B cell (primary cell): ENCODE measurements around the gene CNOT4. TPM values are rescaled to one million over a fixed set of nuclear protein-coding genes. Genes with fewer than 3 reads are reported as not detected.

Experiments used
- ATAC-seq: fragments of 200-7000 bp; cut with Tn5 transposase; one replicate; pipeline ENCODE4 v1.10.0; 2021; ENCODE audit warnings: low read depth, mild to moderate bottlenecking, moderate number of reproducible peaks, moderate library complexity
- CTCF ChIA-PET: fragments of 350-600 bp; sonication (Branson Sonifier 250); formaldehyde crosslinking; loops from one replicate; lab custom pipeline; 2021; ENCODE audit warnings: antibody characterized with exemption, inconsistent platforms; lab: Charles Lee
- POLR2A ChIA-PET: fragments of 350-600 bp; sonication (Branson Sonifier 250); formaldehyde crosslinking; loops from one replicate; lab custom pipeline; 2021; ENCODE audit warnings: antibody characterized with exemption; lab: Charles Lee
- DNase-seq: peaks from one replicate; pipeline ENCODE4 v3.0.0; 2013
- H2AFZ ChIP-seq: 2 replicates; pipeline ENCODE4 v1.6.1; 2012; ENCODE audit warnings: mild to moderate bottlenecking, low read depth, low read length; ENCODE audit not compliant: insufficient read depth, poor library complexity, severe bottlenecking
- H3K27ac ChIP-seq, 2 donors: 1 replicate in 1 of 2; 2 replicates in 1 of 2; pipeline ENCODE4 v1.5.1; 2012 to 2013; ENCODE audit warnings: low read length in 2 of 2, mild to moderate bottlenecking in 2 of 2, moderate library complexity in 1 of 2
- H3K27me3 ChIP-seq, 4 experiments: fragments of 200-600 bp in 1 of 4; sonication (generic) in 1 of 4; replicated peaks in 1 of 4; 1 replicate in 2 of 4; 2 replicates in 2 of 4; pipeline versions ENCODE4 v1.6.1 to v1.7.0; 2013 to 2016; ENCODE audit warnings: low read length in 3 of 4, mild to moderate bottlenecking in 2 of 4, mixed read lengths in 1 of 4, moderate library complexity in 1 of 4; ENCODE audit not compliant: insufficient read depth in 4 of 4, control insufficient read depth in 3 of 4; ENCODE audit errors: control extremely low read depth in 1 of 4
- H3K36me3 ChIP-seq, 2 experiments: replicated peaks in 1 of 2; 1 replicate in 1 of 2; 2 replicates in 1 of 2; pipeline versions ENCODE4 v1.6.1 to v1.7.1; 2013; ENCODE audit warnings: low read length in 1 of 2; ENCODE audit not compliant: insufficient read depth in 2 of 2, control insufficient read depth in 1 of 2; ENCODE audit errors: control extremely low read depth in 1 of 2, extremely low read depth in 1 of 2
- H3K4me1 ChIP-seq, 2 donors: fragments of 200-600 bp in 1 of 2; sonication (generic) in 1 of 2; 1 replicate in 1 of 2; 2 replicates in 1 of 2; pipeline versions ENCODE4 v1.5.1 to v1.6.1; 2013 to 2017; ENCODE audit warnings: low read length in 2 of 2; ENCODE audit not compliant: control insufficient read depth in 2 of 2, insufficient read depth in 2 of 2
- H3K4me2 ChIP-seq: replicated peaks from 2 replicates; pipeline ENCODE3; 2012; ENCODE audit warnings: mild to moderate bottlenecking, low read depth, low read length; ENCODE audit not compliant: poor library complexity, severe bottlenecking
- H3K4me3 ChIP-seq, 5 experiments: fragments of 200-600 bp in 1 of 5; sonication (generic) in 1 of 5; 1 replicate in 3 of 5; 2 replicates in 2 of 5; pipeline versions ENCODE4 v1.5.1 to v1.7.0; 2011 to 2016; ENCODE audit warnings: low read length in 4 of 5, mild to moderate bottlenecking in 4 of 5, low read depth in 2 of 5, control low read depth in 1 of 5, moderate library complexity in 1 of 5; ENCODE audit not compliant: insufficient read depth in 1 of 5; ENCODE audit errors: control extremely low read depth in 1 of 5, extremely low read depth in 1 of 5
- H3K79me2 ChIP-seq: fragments of 200-600 bp; sonication (generic); one replicate; pipeline ENCODE4 v1.6.0; 2016; ENCODE audit warnings: low read length; ENCODE audit not compliant: control insufficient read depth, insufficient read depth
- H3K9ac ChIP-seq: fragments of 200-600 bp; sonication (generic); 2 replicates; pipeline ENCODE4 v1.6.1; 2017; ENCODE audit warnings: mild to moderate bottlenecking, low read length, moderate library complexity
- H3K9me3 ChIP-seq, 3 donors: one replicate each; pipeline versions ENCODE4 v1.6.1 to v1.7.1; 2013; ENCODE audit warnings: low read length in 2 of 3; ENCODE audit not compliant: control insufficient read depth in 2 of 3, insufficient read depth in 1 of 3; ENCODE audit errors: control extremely low read depth in 1 of 3
- H4K20me1 ChIP-seq: 2 replicates; pipeline ENCODE4 v1.6.0; 2012; ENCODE audit warnings: mild to moderate bottlenecking, low read length; ENCODE audit not compliant: insufficient read depth, control insufficient read depth, poor library complexity, severe bottlenecking
- H3K27ac Mint-ChIP-seq: one replicate; pipeline ENCODE4 v1.8.0; 2021; ENCODE audit warnings: mixed read lengths
- H3K27me3 Mint-ChIP-seq: one replicate; pipeline ENCODE4 v1.8.0; 2021; ENCODE audit warnings: mixed read lengths
- H3K4me1 Mint-ChIP-seq: one replicate; pipeline ENCODE4 v1.8.0; 2021; ENCODE audit warnings: mixed read lengths
- H3K4me3 Mint-ChIP-seq: one replicate; pipeline ENCODE4 v1.8.0; 2021; ENCODE audit warnings: mixed read lengths
- H3K9me3 Mint-ChIP-seq: one replicate; pipeline ENCODE4 v1.8.0; 2022; ENCODE audit warnings: mixed read lengths; ENCODE audit not compliant: insufficient read depth
- CTCF ChIP-seq: fragments of 200-600 bp; IDR thresholded peaks from one replicate; pipeline ENCODE4 v1.8.0; 2022; ENCODE audit warnings: antibody characterized with exemption, mild to moderate bottlenecking
- EZH2 ChIP-seq: IDR thresholded peaks from 2 replicates; pipeline ENCODE4 v1.6.1; 2012; ENCODE audit warnings: borderline replicate concordance, low read depth, mild to moderate bottlenecking, moderate library complexity, low read length; ENCODE audit not compliant: insufficient read depth, poor library complexity, severe bottlenecking
- WGBS: methylation state at CpG from one replicate; pipeline ENCODE4 v1.1.5; 2013; ENCODE audit warnings: missing lambda C conversion rate; ENCODE audit not compliant: insufficient coverage; 5-methylcytosine and 5-hydroxymethylcytosine counted together
- intact Hi-C: fragments of 100-400 bp; cut with micrococcal nuclease; formaldehyde crosslinking; loops from one replicate; pipeline ENCODE4 v1.10.0; 2022
- polyA plus RNA-seq: library from polyadenylated mRNA; depleted of rRNA; stranded (reverse); fragments of >200 nt; gene quantifications from 2 replicates; pipeline ENCODE4 v1.2.3, GENCODE V29; 2012
- total RNA-seq, 2 donors: library from RNA; stranded (reverse); fragments of 120-200 nt in 1 of 2; gene quantifications; 1 replicate in 1 of 2; 2 replicates in 1 of 2; pipeline versions ENCODE4 v1.2.3 to v1.2.4, GENCODE V29; 2013 to 2022

CNOT4 gene
- total and polyA plus RNA-seq, 2 donors (not counting 1 experiment from before 2014, with no cell fraction given) = 9.8 to 52.1 TPM

DNA sequence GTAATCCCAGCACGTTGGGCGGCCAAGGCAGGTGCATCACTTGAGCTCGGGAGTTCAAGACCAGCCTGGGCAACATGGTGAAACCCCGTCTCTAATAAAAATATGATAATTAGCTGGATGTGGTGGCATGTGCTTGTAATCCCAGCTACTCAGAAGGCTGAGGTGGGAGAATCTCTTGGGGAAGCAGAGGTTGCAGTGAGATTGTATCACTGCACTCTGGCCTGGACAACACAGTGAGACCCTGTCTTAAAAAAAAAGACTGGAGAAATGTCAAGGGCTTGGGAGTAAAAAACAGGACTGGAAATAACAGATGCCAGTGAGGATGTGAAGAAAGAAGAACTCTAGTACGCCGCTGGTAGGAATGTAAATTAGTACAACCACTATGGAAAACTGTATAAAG, 31.1 kb upstream of the CNOT4 start:
- WGBS = 96% methylated on average over 4 of the region's 6 CpGs
- intact Hi-C loops = no loop called here
- no peak overlapping the region for H3K27ac ChIP-seq

GRCh38 chr7:135539629-135540028, 29.7 kb upstream of the CNOT4 start:
- Histone ChIP-seq H3K4me2 (no peak overlapping the region), H2AFZ (no peak overlapping the region), H3K27me3 (no peaks in the 10 kb centered on the region), H3K9ac (no peak overlapping the region), H4K20me1 (no peaks in the 10 kb centered on the region), H3K9me3 (no peaks in the 10 kb centered on the region), H3K4me1 (no peaks in the 10 kb centered on the region), H3K4me3 (no peak overlapping the region), H3K79me2 (no peaks in the 10 kb centered on the region), H3K27ac (no peak overlapping the region), H3K36me3 (no peaks in the 10 kb centered on the region)
- ChIA-PET CTCF (no interaction called here), POLR2A (no interaction called here)
- TF ChIP-seq CTCF = no peak
- TF ChIP-seq EZH2 = no peak
- H3K27me3 Mint-ChIP-seq = peaks cover 5% of the 10 kb centered on the region
- H3K4me1 Mint-ChIP-seq = no peaks in the 10 kb centered on the region
- no peak overlapping the region for H3K4me3 Mint-ChIP-seq
- ATAC-seq = no peak
- intact Hi-C loops = no loop called here
- H3K9me3 Mint-ChIP-seq = no peaks in the 10 kb centered on the region
- no CpG with 5 or more reads among the region's 2 CpGs for WGBS
- no peak overlapping the region for H3K27ac Mint-ChIP-seq
- no peak for DNase-seq

More for the DNA sequence above, 31.1 kb upstream of the CNOT4 start:
- ChIA-PET POLR2A (no interaction called here), CTCF (no interaction called here)
- Histone ChIP-seq H3K79me2 (no peaks in the 10 kb centered on the region), H3K4me1 (no peaks in the 10 kb centered on the region), H3K9me3 (no peaks in the 10 kb centered on the region), H3K4me2 (no peak overlapping the region), H4K20me1 (no peaks in the 10 kb centered on the region), H3K27me3 (no peaks in the 10 kb centered on the region), H3K4me3 (no peak overlapping the region), H3K9ac (no peak overlapping the region), H3K36me3 (no peaks in the 10 kb centered on the region), H2AFZ (no peak overlapping the region)
- no peaks in the 10 kb centered on the region for H3K9me3 Mint-ChIP-seq
- TF ChIP-seq CTCF (no peak), EZH2 (no peak)
- H3K4me1 Mint-ChIP-seq = no peaks in the 10 kb centered on the region
- H3K4me3 Mint-ChIP-seq = no peak overlapping the region
- ATAC-seq (no peak), DNase-seq (no peak)
- no peak overlapping the region for H3K27ac Mint-ChIP-seq
- H3K27me3 Mint-ChIP-seq = peaks cover 4% of the 10 kb centered on the region
